ENCODE measurements around the gene CERK.

The CERK gene

DNA sequence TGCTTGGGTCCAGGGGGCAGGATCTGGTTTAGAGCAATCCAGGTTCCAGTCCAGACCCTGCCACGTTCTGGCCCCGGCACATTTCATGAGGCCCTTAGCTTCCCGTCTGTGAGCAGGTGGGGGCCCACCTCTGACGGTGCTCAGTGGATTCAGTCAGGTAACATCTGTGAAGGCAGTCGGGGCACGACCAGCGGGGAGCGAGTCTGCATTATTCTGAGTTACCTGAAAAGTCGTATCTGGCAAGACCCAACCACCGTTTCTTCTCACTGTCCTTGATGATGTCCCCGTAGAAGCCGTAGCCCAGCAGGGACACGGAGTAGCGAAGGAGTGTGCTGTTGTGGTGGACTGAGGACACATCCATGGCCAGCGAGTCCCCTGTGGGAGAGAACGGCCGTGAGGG, 39.0 kb downstream of the CERK start:
- DNase-seq (ENCODE audit: low read depth) = no peak

DNA sequence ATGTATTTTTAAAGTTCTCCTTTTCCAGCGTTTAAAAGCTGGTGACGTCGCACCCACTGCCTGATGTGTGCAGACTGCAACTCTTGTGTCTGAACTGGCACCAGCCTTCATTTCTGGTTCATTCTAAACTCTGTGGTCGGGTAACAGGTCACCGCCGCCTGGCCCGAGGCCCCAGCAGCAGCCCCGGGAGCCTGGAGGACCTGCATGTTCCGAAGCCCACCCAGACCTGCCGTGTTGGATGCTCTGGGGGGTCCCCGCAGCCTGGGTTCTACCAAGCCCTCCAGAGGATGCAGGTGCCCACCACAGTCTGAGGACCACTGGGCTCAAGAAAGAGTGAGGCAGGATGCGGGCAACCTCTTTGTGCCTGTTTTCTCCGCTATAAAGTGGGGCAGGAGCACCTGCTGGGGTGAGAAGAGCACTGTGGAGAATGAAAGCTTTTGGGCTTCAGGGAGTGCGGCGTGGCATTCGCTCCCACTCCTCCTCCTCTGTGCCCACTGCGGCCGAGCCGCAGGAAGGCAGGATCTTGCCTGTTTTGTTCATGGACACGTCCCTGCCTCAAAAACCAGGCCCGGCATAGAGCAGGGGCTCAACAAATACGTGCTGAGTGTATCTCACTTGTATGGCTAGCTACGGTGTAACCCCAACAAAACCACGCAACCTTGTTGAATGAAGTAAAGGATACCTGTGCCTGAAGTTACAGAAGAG, 40.1 kb downstream of the CERK start:
- DNase-seq (ENCODE audit: low read depth) = no peak

DNA sequence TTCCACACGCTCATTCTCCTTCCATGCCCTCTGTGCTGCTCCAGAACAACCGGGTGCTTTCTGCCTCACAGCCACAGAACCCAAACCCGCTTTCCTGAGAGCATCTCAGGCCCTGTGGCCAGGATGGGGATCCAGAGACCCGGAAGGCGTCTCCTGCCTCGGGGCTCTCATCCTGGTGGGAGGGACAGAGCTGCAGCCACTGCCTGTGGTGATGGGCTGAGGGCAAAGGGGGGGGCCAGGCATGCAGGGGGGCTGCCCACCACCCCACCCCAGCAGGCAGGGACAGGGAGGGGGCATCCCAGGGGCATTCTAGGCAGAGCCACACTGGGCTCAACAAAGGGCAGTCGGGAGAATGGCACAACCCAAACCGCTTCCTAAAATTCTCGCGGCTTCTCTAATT, 41.4 kb downstream of the CERK start:
- no peak for DNase-seq (ENCODE audit: low read depth)

DNA sequence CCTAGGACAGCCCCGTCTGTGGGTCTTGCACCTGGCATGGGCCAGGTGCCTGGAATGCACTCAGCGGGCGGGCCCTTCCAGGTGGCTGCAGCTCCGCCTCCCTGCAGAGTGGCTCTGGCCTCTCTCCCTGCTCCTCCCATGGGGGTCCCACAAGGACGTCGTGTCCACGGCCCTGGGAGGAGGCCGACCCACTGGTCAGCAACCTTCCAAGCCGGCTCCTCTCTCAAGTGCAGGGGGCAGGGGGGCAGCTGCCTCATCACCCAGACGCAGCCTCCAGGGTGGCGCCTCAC, 41.9 kb downstream of the CERK start:
- DNase-seq (ENCODE audit: low read depth) = no peak

DNA sequence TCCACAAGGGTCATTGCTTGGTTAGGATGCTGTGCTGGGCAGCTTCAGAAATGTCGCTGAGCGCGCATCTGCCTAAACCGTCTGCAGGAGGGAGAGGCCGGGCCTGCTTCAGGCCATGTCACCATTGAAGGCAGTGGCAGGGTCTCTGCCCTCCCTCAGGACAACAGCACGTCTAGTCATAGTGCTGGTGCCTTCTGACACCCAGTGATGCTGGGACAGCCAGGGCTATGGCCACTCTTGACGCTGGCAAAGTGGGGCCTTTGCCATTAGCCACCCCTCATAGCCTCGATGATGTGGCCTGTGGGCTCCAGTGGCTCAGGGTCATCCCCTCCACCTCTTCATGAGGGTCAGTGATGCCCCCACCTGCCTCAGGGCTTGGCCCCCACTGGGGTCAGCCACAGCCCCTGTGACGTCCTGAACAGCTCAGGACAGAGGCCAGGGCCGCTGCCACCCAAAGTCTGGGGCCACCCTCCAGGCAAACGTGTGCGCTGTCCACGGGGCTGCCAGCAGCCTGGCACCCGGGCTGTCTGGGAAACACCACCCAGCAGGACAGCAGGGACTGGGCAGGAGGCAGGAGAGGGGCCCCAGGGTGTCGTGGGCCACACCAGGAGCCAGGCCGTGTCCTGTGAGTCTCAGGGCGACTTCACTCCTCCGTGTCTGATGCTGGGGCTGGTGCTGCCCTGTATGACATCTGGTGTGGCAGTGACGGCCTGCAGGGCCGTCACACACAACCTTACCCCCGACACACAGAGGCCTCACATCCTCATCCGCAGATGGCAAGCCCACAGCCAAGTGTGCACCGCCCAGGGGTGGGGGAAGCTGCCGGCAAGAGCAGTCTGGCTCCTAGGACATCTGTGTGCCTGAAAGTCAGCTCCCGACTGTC, 42.5 kb downstream of the CERK start:
- no peak for DNase-seq (ENCODE audit: low read depth)

DNA sequence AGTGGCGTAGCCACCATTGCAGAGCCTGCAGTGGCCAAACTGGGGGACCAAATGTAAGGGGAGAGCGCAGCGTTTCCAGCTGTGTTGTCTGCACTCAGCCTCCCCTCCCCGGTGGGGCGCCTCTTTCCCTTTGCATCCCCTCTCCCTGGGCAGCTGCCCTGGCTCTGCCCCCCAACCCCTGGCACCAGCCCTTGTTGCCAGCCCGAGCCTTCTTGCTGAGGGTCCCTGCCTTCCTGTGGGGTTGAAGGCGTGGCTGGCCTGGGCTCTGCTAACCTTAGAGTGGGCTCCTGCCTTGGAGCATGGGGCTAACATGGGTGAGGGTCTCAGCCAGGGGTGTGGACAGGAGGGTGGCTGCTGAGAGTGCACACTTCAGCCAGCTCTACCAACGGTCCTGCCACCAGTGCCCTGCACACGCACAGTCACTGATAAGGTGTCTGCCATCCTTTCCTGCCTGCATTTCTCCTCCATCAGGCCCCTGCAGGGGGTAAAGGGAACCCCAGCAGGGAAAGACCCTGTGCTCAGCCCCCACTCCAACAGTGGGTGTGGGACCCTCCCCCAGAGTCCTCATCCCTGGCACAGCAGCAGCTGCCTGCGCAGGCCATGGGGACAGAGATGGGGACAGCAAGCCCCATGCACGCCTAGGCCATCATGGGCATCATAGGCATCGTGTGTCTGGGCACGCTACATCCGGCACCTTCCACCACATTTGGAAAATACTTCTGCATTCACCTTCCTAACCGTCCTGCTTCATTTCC, 43.5 kb downstream of the CERK start:
- DNase-seq (ENCODE audit: low read depth) = no peak

DNA sequence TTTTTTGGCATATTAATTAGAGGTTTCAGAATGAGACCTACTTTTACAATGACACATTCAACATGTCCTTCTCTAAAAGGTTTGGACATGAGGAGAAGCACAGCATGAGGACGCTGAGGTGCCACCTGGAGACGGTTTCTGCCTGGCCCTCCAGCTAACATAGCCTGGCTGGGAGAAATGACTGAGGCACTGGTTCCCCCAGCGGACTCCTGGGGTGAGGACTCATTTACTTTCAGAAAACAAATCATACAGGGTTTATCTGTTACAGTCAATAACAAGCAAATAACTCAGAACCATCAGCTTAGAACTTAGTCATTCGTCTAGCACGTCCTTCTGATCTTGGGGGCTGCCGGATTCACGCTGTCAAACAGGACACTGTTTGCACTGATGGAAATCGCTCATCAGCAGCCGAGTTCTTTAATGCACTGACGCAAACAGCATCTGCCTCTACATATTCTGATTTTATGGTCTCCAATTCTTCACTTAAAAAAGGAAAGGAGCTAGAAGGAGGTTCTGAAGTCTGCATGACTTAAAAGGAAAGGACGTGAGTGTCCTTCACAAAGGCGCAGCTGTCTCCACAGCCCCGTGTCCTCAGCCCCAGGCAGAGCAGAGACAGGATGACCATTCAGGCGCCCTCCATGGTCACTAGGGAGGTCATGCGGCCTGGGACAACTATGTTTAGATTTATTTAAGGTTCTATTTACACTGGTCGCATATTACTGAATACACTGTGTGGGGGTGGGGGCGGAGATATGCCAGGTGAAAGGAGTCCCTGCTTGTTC, 44.2 kb downstream of the CERK start:
- DNase-seq (ENCODE audit: low read depth) = no peak

DNA sequence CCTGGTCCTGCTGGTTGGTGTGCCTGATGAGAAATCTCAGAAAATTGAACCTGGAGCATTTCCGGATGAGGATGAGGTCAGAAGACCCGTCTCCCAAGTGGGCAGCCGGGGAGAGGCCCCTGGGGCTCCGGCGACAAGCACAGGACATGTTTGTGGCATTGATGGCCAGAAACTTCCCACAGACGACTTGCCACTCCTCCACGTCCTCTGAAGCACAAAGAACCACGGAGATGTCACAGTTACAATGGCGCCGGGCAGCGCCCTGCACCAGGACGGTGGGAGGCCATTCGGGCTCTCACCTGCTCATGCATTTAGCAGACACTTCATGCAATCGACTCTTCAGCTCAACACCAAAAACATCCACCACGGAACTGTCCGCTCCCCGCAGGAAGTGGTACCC, 46.5 kb downstream of the CERK start:
- no peak for DNase-seq (ENCODE audit: low read depth)

DNA sequence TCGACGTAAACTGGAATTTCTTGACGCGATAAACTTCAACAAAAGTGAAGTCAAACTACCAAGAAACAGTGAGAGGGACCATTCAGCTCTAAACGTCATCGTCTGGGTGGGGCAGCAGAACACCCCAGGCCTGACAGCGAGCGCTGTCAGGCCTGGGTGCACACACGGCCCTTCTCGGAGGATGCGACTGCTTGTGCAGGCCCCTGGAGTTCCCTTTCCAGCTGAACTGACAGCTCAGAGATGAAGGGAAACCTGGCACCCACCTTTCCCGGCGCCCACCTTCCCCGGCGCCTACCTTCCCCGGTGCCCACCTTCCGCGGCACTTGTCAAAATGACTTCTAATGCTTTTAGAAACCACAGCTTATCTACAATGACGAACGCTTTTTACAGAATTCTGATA, 47.9 kb downstream of the CERK start:
- no peak for DNase-seq (ENCODE audit: low read depth)

DNA sequence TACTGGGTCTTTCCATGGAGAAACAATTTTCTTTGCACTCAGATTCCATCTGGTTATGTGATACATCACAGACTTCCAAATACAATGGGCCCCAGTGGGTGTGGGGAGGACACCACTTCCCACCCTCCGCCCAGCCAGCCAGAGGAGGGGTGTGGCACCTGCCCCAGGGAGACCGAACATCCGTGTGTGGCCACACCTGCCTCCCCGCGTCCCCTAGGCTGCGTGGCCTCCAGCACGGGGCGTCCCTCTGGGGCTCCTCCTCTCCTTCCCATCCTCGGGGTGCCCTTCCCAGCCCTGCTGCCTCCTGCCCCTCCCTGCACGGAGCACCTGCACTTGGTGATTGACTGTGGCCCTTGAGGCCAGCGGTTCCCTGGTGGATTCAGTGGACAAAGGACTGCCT, 49.1 kb downstream of the CERK start:
- DNase-seq (ENCODE audit: low read depth) = no peak

DNA sequence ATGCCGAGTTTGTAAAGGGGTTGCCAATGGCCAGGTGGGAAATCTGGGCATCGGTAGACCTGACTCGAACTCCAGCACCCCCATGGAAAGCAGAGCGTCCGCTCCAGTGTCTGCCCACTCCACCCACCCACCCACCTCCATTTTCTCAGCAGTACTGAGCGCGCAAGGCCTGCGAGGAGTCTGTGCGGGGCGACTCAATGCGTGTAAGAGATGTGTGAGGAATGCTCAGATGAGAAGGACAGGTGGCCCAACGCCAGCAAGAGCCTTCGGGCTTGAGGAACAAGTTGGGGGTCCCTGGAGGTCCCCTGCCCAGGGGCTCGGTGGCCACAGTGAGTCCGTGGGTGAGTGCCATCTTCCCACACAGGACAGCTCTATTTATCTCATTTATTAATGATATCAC, 50.6 kb downstream of the CERK start:
- DNase-seq (ENCODE audit: low read depth) = no peak

DNA sequence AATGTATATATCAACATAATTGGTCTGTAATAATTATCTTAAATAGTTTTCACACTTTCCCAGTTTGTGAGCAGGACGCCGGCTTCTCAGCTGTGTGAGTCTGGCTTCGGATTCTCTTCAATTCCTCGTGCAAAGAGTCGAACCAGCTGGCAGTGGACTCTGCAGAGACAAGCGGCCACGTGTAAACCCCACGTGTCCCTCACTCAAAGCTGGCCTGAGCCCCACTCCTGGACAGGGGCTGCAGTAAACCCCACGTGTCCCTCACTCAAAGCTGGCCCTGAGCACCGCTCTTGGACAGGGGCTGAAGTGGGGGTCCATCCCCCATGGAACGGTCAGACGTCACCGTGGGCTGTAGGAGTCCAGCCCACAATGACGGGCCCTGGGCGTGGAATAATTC, 51.0 kb downstream of the CERK start:
- DNase-seq (ENCODE audit: low read depth) = no peak

DNA sequence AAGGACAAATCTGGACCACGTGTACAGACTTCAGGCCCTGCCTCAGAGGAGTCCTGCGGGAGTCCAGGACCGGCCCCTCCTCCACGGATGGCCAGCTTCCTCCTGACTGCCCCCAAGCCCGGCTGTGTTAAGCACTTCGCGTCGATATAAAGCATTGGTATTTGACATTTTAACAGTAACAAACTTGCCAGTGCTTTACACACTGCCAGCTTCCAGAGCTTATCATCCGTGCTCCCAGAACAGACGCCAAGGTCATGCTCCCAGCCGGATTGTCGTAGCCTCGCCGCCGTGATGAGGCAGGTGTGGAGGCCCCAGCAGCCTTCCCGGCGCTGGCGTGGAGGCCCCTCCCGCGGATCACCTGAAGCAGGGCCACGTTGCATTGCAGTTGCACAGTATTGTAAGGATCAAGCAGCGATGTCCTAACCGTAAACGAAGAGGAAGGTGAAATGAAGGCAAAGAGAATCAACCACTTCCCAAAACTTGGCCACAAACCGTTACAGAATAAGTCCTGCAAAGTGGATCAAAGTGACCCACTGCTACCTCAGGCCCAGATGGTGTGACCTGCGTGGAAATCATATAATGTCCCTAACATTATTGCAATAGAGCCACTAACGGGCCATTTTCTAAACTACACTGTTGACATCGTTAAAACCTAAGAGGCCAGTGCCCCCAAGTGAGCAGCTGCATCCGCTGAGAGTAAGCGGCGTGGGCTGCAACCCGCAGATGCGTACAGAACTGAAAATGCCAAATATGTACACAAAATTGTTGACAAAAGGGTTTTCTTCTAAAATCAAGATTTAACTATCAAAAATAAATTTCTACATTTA, 51.6 kb downstream of the CERK start:
- no peak for DNase-seq (ENCODE audit: low read depth)

DNA sequence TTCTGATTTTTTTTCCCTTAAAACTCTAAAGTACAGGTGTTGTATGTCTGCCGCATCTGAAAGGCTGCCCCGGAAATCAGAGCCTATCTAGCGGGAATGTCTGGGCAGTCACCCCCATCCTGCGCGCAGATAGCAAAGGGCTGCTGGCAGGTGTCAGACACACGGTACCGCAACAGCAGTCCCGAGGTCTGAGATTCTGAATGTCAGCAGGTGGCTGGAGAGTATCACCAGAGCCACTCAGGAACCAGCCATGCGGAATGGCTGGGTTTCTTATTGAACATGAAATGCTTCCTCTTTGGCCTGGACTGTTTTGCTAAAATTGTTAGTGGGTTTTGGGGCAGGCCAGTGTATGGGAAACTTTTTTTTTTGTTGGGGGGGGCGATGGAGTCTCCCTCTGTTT, 53.3 kb downstream of the CERK start:
- no peak for DNase-seq (ENCODE audit: low read depth)

DNA sequence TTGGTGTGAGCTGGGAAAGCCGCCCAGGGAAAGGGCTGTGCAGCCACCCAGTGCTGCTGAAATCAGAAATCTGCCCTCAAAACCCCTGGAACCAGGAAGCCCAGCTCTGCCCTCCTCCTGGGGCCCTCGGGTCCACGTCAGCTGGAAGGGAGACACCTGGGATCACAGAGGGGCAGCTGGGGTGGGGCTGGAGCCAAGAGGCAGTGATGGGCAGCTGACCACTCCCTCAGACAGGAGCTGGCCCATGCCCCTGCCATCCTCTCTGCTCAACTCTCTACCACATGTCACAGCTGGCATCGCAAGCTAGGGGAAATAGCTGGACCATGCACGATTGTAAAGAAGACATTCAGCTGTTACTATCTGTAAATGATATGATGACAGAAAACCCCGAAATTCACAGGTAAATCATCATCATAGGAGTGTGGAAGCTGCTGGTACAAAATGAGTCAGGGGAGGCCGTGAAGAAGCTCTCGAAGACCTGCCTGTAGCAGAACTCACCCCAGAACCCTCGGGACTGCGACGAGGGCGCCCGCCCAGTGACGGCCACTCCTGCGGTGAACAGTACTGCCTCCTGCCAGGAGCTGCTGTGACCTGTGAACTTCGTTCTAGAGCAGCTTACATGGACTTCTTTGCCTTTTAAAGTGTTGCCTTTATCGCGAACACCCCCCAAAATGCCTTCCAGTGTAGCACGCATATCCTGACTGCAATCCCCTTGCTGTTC, 55.9 kb downstream of the CERK start:
- no peak for DNase-seq (ENCODE audit: low read depth)

DNA sequence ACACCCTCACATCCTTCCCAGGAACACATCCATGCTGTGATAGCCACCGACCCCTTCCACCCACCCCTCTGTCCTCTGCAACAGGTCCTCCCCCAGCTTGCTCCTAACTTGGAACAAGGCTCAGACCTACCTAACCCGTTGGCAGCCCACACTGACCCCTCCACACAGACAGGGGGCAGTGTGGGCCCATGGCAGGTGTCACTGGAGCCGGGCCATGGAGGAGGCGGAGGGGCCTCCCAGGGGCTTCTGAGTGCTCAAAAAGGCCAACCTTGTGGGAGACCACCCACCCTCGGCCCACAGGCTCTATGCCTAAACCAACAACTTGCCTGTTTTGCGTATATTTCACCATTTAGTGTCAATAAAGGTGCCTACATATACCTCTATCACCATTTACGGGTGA, 57.0 kb downstream of the CERK start:
- DNase-seq (ENCODE audit: low read depth) = no peak

DNA sequence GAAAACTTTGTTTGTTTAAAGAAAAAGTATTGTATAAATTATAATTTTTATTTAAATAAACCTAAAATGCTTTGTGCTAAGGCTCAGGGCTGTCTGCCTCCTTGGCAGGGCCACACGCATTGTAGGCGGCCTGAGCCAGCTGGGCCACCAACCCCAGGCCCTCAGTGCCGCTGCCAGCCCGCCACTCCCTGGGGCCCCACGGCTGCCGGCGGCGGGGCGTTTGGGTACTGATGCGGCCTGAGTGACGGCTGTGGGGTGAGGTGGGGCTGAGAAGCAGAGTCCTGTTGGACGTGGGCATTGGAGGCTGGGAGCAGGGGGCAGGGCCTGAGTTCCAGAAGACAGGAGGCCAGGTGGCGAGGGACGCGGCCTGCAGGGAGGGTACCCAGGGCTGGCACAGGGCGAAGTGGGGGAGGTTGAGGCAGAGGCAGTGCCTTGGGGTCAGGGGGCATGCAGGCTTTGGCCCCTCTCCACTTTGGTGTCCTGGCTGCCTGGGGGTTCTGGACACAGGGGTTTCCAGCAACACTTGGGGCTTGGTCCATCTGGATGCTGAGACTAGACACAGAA, 58.3 kb downstream of the CERK start:
- no peak for DNase-seq (ENCODE audit: low read depth)

DNA sequence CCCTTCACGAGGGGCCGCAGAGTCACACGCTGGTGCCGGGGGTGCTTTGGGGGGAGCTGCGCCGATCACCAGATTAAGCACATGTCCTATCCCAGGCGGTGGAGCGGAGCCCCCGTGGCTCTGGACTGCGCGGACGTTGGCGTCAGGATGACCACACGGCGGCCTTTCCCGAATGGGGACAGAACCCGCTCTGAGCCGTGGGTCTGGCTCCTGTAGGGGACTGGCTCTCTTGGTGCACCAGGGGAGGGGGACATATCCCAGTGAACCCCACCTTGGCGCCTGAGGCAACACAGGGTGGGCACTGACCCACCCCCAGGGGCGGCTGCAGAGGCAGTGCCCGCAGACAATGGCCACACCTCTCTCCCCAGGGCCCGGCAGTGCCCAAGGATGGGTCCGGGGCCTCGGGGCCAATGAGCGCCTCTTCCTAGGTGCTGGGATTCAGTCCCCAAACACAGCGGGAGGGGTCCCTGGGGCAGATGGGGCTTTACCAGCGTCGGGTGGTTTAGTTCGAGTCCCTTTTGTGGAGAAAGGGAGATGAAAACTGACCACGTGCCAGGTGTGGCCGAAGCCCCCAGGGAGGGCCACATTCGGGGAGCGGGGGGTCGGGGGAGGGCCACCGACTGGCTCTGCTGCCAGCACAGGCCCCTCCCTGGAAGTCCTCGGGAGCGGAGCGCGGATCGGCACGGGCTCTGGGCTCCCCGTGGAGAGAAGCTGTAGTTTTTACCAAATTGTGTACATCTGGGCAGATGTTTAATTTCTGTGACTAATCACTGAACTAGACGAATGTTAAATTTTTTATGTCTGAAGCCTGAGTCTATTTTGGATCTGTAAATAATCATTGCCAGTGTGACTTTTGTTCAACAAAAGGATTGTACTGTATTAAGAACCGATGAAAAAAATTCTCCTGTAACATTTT, 59.0 kb downstream of the CERK start:
- no peak for DNase-seq (ENCODE audit: low read depth)

DNA sequence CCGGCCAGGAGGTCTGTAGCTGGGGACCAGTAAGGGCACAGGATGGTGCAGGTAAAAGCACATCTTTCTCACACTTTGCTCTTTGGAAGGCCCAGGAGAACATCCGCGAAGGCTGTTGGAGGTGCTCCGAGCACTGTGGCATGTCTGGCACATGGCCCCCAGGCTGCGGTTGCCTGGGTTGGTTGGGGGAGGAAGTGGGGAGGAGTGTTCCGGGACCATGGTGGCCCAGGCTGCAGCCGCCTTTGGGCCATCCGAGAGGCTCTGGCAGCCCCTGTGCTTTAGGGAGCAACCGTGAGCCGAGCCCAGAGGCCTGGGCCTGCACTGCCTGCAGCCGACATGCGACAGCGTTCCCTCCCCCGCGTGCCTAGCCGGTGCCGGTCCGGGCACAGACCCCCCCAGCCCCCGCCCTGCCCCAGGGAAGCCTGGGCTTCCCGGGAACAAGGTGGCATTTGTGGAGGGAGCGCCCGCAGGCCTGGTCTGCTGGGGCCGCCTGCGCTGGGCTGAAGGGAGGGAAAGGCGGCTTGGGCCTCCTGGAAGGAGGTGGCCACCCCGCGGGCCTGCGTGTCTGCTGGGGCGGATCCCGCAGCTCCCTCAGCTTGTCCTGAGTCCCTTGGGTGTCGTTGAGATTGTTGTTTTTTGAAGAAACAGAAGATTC, 59.9 kb downstream of the CERK start:
- DNase-seq (ENCODE audit: low read depth) = no peak
